Ectodermal cell (in vitro differentiated cells): Measurements from ENCODE around the gene TMEM198.

Experiments
- H3K27ac ChIP-seq: 2 replicates; pipeline ENCODE4 v1.7.0; 2013; ENCODE audit warnings: mild to moderate bottlenecking, low read depth, low read length; ENCODE audit not compliant: insufficient read depth, poor library complexity, severe bottlenecking
- H3K27me3 ChIP-seq: 2 replicates; pipeline ENCODE4 v1.7.0; 2013; ENCODE audit warnings: mild to moderate bottlenecking, low read length; ENCODE audit not compliant: insufficient read depth, control insufficient read depth, poor library complexity, severe bottlenecking
- H3K36me3 ChIP-seq: one replicate; pipeline ENCODE4 v1.7.0; 2013; ENCODE audit warnings: low read length; ENCODE audit not compliant: control insufficient read depth, insufficient read depth
- H3K4me1 ChIP-seq: one replicate; pipeline ENCODE4 v1.7.0; 2013; ENCODE audit warnings: low read length; ENCODE audit not compliant: control insufficient read depth, insufficient read depth
- H3K4me3 ChIP-seq: 2 replicates; pipeline ENCODE4 v1.7.0; 2013; ENCODE audit warnings: low read depth, low read length, control low read depth; ENCODE audit not compliant: insufficient read depth
- H3K9me3 ChIP-seq: 2 replicates; pipeline ENCODE4 v1.7.0; 2013; ENCODE audit warnings: mild to moderate bottlenecking, low read length, moderate library complexity; ENCODE audit not compliant: control insufficient read depth
- WGBS, 2 experiments: methylation state at CpG; one replicate each; pipeline ENCODE4 v1.1.7; 2013; ENCODE audit warnings: missing lambda C conversion rate in 2 of 2; 5-methylcytosine and 5-hydroxymethylcytosine counted together

Gene TMEM198

GRCh38 chr2:219515874-219516629, 27.8 kb upstream of the TMEM198 start:
- 87 to 89% methylated on average over 17 of the region's 17 CpGs for WGBS, 2 experiments
- peaks cover 45% of the 10 kb centered on the region for H3K4me1 ChIP-seq

GRCh38 chr2:219516888-219517287, 26.9 kb upstream of the TMEM198 start:
- no peak overlapping the region for H3K4me3 ChIP-seq
- H3K27ac ChIP-seq, result no peak overlapping the region
- WGBS, 2 experiments, result 86 to 89% methylated on average over 7 of the region's 7 CpGs
- H3K9me3 ChIP-seq, result no peaks in the 10 kb centered on the region
- H3K36me3 ChIP-seq, result no peaks in the 10 kb centered on the region
- H3K27me3 ChIP-seq, result peaks cover 29% of the 10 kb centered on the region
- H3K4me1 ChIP-seq, result peaks cover 53% of the 10 kb centered on the region

More at GRCh38 chr2:219515874-219516629, 27.8 kb upstream of the TMEM198 start:
- H3K27me3 ChIP-seq, result peaks cover 27% of the 10 kb centered on the region
- no peak overlapping the region for H3K4me3 ChIP-seq
- H3K9me3 ChIP-seq, result no peaks in the 10 kb centered on the region
- H3K27ac ChIP-seq, result no peak overlapping the region
- H3K36me3 ChIP-seq, result no peaks in the 10 kb centered on the region

- Histone ChIP-seq H3K9me3 (no peaks in the 10 kb centered on the region), H3K27me3 (peaks cover 33% of the 10 kb centered on the region), H3K4me3 (no peak overlapping the region), H3K27ac (no peak overlapping the region), H3K36me3 (no peaks in the 10 kb centered on the region), H3K4me1 (peaks cover 46% of the 10 kb centered on the region)
- 71 to 78% methylated on average over 10 of the region's 10 CpGs for WGBS, 2 experiments
Measured at GRCh38 chr2:219517954-219518778, 25.7 kb upstream of the TMEM198 start.

- Histone ChIP-seq H3K27ac (no peak overlapping the region), H3K27me3 (peaks cover 28% of the 10 kb centered on the region), H3K4me3 (no peak overlapping the region), H3K36me3 (no peaks in the 10 kb centered on the region), H3K9me3 (no peaks in the 10 kb centered on the region), H3K4me1 (peaks cover 34% of the 10 kb centered on the region)
- WGBS, 2 experiments, result 87 to 90% methylated on average over 9 of the region's 9 CpGs
Measured at GRCh38 chr2:219519526-219519916, 24.3 kb upstream of the TMEM198 start.

GRCh38 chr2:219520079-219520478, 23.7 kb upstream of the TMEM198 start:
- peaks cover 35% of the 10 kb centered on the region for H3K4me1 ChIP-seq
- H3K36me3 ChIP-seq, result no peaks in the 10 kb centered on the region
- peaks cover 22% of the 10 kb centered on the region for H3K27me3 ChIP-seq
- H3K4me3 ChIP-seq, result no peak overlapping the region
- 71 to 75% methylated on average over 8 of the region's 8 CpGs for WGBS, 2 experiments
- H3K27ac ChIP-seq, result no peak overlapping the region
- no peaks in the 10 kb centered on the region for H3K9me3 ChIP-seq

GRCh38 chr2:219521066-219521880, 22.6 kb upstream of the TMEM198 start:
- no peak overlapping the region for H3K27ac ChIP-seq
- H3K4me3 ChIP-seq, result no peak overlapping the region
- peaks cover 40% of the 10 kb centered on the region for H3K4me1 ChIP-seq
- H3K27me3 ChIP-seq, result peaks cover 22% of the 10 kb centered on the region
- H3K36me3 ChIP-seq, result no peaks in the 10 kb centered on the region
- H3K9me3 ChIP-seq, result no peaks in the 10 kb centered on the region
- 13 to 20% methylated on average over 13 to 14 of the region's 14 CpGs for WGBS, 2 experiments

GRCh38 chr2:219522111-219523030, 21.5 kb upstream of the TMEM198 start:
- Histone ChIP-seq H3K36me3 (no peaks in the 10 kb centered on the region), H3K9me3 (no peaks in the 10 kb centered on the region), H3K27me3 (peaks cover 22% of the 10 kb centered on the region), H3K27ac (no peak overlapping the region), H3K4me3 (peak overlapping the region; percentile 22), H3K4me1 (peaks cover 46% of the 10 kb centered on the region)
- 7 to 8% methylated on average over 70 of the region's 70 CpGs for WGBS, 2 experiments

GRCh38 chr2:219523031-219523671, 20.7 kb upstream of the TMEM198 start:
- peaks cover 45% of the 10 kb centered on the region for H3K4me1 ChIP-seq
- H3K27ac ChIP-seq, result no peak overlapping the region
- H3K27me3 ChIP-seq, result peaks cover 22% of the 10 kb centered on the region
- H3K4me3 ChIP-seq, result peak overlapping the region; percentile 22
- 14% methylated on average over 24 of the region's 24 CpGs for WGBS, 2 experiments
- H3K9me3 ChIP-seq, result no peaks in the 10 kb centered on the region
- no peaks in the 10 kb centered on the region for H3K36me3 ChIP-seq

GRCh38 chr2:219524817-219525216, 19.0 kb upstream of the TMEM198 start:
- H3K27me3 ChIP-seq, result peaks cover 36% of the 10 kb centered on the region
- no peak overlapping the region for H3K27ac ChIP-seq
- H3K4me3 ChIP-seq, result no peak overlapping the region
- no peaks in the 10 kb centered on the region for H3K9me3 ChIP-seq
- H3K4me1 ChIP-seq, result peaks cover 46% of the 10 kb centered on the region
- H3K36me3 ChIP-seq, result no peaks in the 10 kb centered on the region
- WGBS, 2 experiments, result 91 to 95% methylated on average over 2 of the region's 2 CpGs
